CD8-positive, alpha-beta memory T cell (primary cell): ENCODE measurements around the gene NCF4. TPM values are rescaled to one million over a fixed set of nuclear protein-coding genes. Genes with fewer than 3 reads are reported as not detected.

Experiments
- CTCF ChIA-PET: fragments of 350-600 bp; sonication (Branson Sonifier 250); formaldehyde crosslinking; loops from one replicate; lab custom pipeline; 2021; ENCODE audit warnings: antibody characterized with exemption; lab: Charles Lee
- POLR2A ChIA-PET: fragments of 350-600 bp; sonication (Branson Sonifier 250); formaldehyde crosslinking; loops from one replicate; lab custom pipeline; 2021; ENCODE audit warnings: antibody characterized with exemption; lab: Charles Lee
- DNase-seq, 5 donors: peaks; one replicate each; pipeline versions ENCODE4 v3.0.0 to v3.0.0-alpha.2; 2020 to 2022; ENCODE audit warnings: mixed read lengths in 1 of 5
- H3K27ac ChIP-seq: one replicate; pipeline ENCODE4 v1.7.0; 2013; ENCODE audit warnings: low read depth, mild to moderate bottlenecking, low read length, moderate library complexity
- H3K27me3 ChIP-seq: 2 replicates; pipeline ENCODE4 v1.7.0; 2013; ENCODE audit warnings: low read length, mild to moderate bottlenecking; ENCODE audit not compliant: insufficient read depth, poor library complexity, severe bottlenecking
- H3K36me3 ChIP-seq: 2 replicates; pipeline ENCODE4 v1.7.0; 2013; ENCODE audit warnings: mild to moderate bottlenecking, low read length, moderate library complexity; ENCODE audit not compliant: insufficient read depth
- H3K4me1 ChIP-seq: 2 replicates; pipeline ENCODE4 v1.7.0; 2013; ENCODE audit warnings: mild to moderate bottlenecking, low read length, moderate library complexity; ENCODE audit not compliant: insufficient read depth
- H3K4me3 ChIP-seq: 2 replicates; pipeline ENCODE4 v1.7.0; 2013; ENCODE audit warnings: mild to moderate bottlenecking, low read length
- H3K9me3 ChIP-seq: 2 replicates; pipeline ENCODE4 v1.7.0; 2013; ENCODE audit warnings: mild to moderate bottlenecking, low read length
- H3K27ac Mint-ChIP-seq, 8 donors: one replicate each; pipeline ENCODE4 v1.8.0; 2020 to 2021; ENCODE audit warnings: mixed read lengths in 8 of 8, mild to moderate bottlenecking in 6 of 8, inconsistent platforms in 3 of 8, moderate library complexity in 3 of 8
- H3K27me3 Mint-ChIP-seq, 2 donors: one replicate each; pipeline ENCODE4 v1.8.0; 2020 to 2021; ENCODE audit warnings: mixed read lengths in 2 of 2, mild to moderate bottlenecking in 1 of 2, moderate library complexity in 1 of 2
- H3K36me3 Mint-ChIP-seq, 3 donors: one replicate each; pipeline ENCODE4 v1.8.0; 2020 to 2021; ENCODE audit warnings: mixed read lengths in 3 of 3, inconsistent platforms in 1 of 3, mild to moderate bottlenecking in 1 of 3
- H3K4me1 Mint-ChIP-seq, 3 donors: one replicate each; pipeline ENCODE4 v1.8.0; 2020 to 2021; ENCODE audit warnings: mixed read lengths in 3 of 3, inconsistent platforms in 1 of 3, mild to moderate bottlenecking in 1 of 3
- H3K4me3 Mint-ChIP-seq, 7 donors: one replicate each; pipeline ENCODE4 v1.8.0; 2020 to 2021; ENCODE audit warnings: mixed read lengths in 7 of 7, mild to moderate bottlenecking in 6 of 7, moderate library complexity in 4 of 7, inconsistent platforms in 2 of 7
- H3K9me3 Mint-ChIP-seq, 5 donors: one replicate each; pipeline ENCODE4 v1.8.0; 2020 to 2022; ENCODE audit warnings: mixed read lengths in 5 of 5, mild to moderate bottlenecking in 3 of 5, moderate library complexity in 2 of 5, inconsistent platforms in 1 of 5
- polyA plus RNA-seq: library from polyadenylated mRNA; unstranded; fragments of 300-500 nt; fragmentation: Illumina TruSeq; gene quantifications from one replicate; pipeline ENCODE4 v1.2.3, GENCODE V29; 2021
- total RNA-seq, 2 experiments: library from RNA; stranded (reverse); gene quantifications; one replicate each; pipeline ENCODE4 v1.2.3, GENCODE V29; 2021

The NCF4 gene
- total RNA-seq (1 to 10 TPM; 5.1 to 6.8 TPM), polyA plus RNA-seq (6.6 TPM)

DNA sequence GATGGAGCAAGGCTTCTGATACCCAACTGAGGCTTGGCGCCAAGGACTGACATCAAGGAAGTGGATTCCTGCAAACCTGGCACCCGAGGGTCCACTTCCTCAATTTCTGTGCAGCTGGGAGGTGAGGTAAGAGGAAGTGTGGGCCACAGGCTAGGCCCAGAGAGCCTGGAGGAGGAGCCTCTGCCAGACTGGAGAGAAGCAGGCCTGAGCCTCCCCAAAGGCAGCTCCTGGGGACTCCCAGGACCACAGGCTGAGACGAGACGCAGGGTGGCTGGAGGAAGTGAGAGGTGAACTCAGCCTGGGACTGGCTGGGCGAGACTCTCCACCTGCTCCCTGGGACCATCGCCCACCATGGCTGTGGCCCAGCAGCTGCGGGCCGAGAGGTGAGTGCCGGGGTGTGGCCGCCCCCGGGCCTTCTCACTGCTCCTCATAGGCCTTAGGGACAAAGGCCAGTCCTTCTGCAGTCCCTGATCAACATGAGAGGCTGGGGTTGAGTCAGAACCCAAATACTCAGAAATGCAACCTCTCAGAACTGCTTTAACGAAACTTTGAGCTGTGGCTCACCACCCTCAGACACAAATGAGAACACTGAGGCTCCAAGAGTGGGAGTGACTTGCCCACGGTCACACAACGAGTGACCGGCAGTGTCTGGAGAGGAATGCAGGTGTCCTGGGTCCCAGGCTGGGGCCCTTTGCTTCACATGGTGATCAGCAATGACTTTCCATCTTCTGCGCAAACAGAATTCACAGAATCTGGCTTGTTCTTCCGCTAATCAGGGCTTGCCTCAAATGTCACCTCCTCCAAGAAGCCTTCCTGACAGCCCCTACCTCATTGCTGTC lies at the start of gene NCF4:
Gene NCF4 (plus strand): TSS at position 186 of the 839 bp plus-strand sequence. CDS start 166 bp downstream, at position 352.
- Mint-ChIP-seq H3K4me3 (peak within 1 kb of the TSS; percentile 24 to 66 (median 61)), H3K4me1 (peaks cover 15 to 24% (median 24%) of the 10 kb centered on the region in 3 donors), H3K27me3 (peaks cover 1 to 5% of the 10 kb centered on the region in 2 donors), H3K36me3 (peaks cover 0 to 4% (median 2%) of the 10 kb centered on the region in 3 donors), H3K27ac (peak within 1 kb of the TSS; percentile 10 to 84 (median 54)), H3K9me3 (peaks cover 0 to 1% (median 0%) of the 10 kb centered on the region in 5 donors)
- Histone ChIP-seq H3K27me3 (no peaks in the 10 kb centered on the region), H3K4me1 (peaks cover 5% of the 10 kb centered on the region), H3K9me3 (no peaks in the 10 kb centered on the region), H3K36me3 (no peaks in the 10 kb centered on the region), H3K4me3 (peak within 1 kb of the TSS; percentile 15), H3K27ac (peak within 1 kb of the TSS; percentile 24)
- POLR2A ChIA-PET: no interaction called here
- CTCF ChIA-PET: interaction anchor here (1.2 to 1.4 kb wide), 2 partner anchors 79 to 116 kb away, joined by 4 to 5 read pairs; no protein-coding TSS in a partner anchor
- DNase-seq: peak in 1 of 5 donors; percentile 20

DNA sequence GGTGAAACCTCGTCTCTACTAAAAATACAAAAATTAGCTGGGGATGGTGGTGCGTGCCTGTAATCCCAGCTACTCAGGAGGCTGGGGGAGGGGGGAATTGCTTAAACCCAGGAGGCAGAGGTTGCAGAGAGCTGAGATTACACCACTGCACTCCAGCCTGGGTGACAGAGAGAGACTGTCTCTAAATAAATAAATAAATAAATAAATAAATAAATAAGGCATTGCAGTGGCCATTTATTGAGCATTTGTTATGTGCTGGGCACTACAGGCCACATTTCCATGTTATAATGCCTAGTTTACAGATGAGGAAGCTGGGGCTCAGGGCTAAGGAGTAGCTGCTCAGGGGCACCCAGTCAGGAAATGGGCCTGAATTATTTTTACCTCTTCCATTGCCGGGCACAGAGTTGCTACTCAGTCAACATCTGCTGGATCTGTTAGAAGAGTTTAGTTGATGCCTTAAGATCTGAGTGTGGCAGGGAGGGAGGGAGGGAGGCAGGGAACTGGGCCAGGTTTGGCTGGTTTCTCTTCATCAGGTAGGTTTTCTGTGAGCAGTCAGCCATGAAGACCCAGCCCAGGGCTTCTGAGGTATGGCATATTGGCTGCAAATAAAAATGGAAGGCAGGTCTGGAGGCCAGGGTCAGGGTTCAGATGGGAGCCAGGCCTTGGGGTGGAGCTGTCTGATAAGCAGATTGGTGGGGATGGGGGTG lies 49.6 kb upstream of the NCF4 start:
- DNase-seq: no peak
- ChIA-PET CTCF (interaction anchor here (1.0 kb wide), 1 partner anchor 42 kb away, joined by 3 read pairs; no protein-coding TSS in a partner anchor), POLR2A (no interaction called here)
- H3K27ac ChIP-seq: no peak overlapping the region
- H3K4me3 ChIP-seq: no peak overlapping the region
- no peak overlapping the region for H3K27ac Mint-ChIP-seq
- no peak overlapping the region for H3K4me3 Mint-ChIP-seq
- no peaks in the 10 kb centered on the region for H3K9me3 ChIP-seq
- peaks cover 18% of the 10 kb centered on the region for H3K4me1 ChIP-seq
- peaks cover 6 to 17% (median 15%) of the 10 kb centered on the region in 3 donors for H3K4me1 Mint-ChIP-seq
- peaks cover 7% of the 10 kb centered on the region for H3K27me3 ChIP-seq
- H3K36me3 Mint-ChIP-seq: no peaks in the 10 kb centered on the region
- peaks cover 19 to 49% of the 10 kb centered on the region in 2 donors for H3K27me3 Mint-ChIP-seq
- H3K9me3 Mint-ChIP-seq: no peaks in the 10 kb centered on the region
- no peaks in the 10 kb centered on the region for H3K36me3 ChIP-seq

DNA sequence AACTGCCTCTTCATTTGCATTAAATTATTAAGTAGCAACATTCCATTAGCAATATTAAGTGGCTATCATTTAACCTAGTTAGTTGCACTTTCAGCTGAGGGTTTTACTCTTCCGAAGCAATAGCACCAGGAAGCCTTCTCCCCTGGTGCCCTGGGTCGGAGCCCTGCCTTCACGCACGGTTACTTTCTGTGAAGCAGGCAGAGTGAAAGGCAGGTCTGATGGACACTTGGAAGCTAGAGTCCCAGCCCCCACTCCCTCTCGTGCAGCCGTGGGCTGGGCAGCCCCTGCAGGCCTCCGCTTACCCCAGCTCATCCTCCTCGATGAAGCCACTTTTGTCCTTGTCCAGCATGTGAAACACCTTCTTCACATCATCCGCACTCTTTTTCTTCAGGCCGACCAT lies 46.0 kb upstream of the NCF4 start:
- H3K27me3 Mint-ChIP-seq: peaks cover 38 to 73% of the 10 kb centered on the region in 2 donors
- POLR2A ChIA-PET: no interaction called here
- H3K9me3 Mint-ChIP-seq: no peaks in the 10 kb centered on the region

DNA sequence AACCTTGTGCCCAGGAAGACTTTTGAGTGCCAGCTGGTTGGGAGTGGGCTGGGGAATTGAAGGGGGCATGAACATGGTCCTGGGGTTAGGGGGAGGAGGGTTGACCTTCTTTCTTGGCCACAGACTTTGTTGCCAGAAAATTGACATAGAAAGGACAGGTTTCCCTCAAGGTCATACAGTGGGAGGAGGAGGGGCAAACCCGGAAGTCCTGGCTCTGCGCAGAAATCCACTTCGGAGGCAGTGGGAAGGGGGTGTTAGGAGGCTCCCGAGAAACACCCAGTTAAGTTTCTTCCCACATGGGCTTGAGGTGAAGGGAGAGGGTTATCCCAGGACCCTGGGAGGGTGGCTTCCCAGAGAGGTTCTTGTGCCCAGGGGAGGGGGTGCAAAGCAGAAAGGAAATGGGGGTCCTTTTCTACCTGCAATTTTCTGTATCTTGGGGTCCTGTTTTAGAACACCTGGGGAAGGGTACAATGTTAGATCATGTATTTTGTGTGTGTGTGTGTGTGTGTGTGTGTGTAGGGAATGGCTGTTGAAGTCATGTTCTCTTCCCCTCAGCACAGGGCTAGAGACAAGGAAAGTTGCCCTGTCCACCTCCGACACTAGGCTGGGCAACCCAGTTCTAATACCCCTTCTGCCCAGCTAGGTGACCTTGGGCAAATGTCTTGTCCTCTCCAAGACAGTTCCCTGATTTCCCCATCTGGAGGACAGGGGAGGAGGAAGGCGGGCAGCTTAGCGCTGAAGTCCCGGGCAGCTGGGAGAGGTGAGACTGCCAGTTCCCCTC lies 45.1 kb upstream of the NCF4 start:
- H3K4me1 Mint-ChIP-seq: peaks cover 0 to 11% (median 2%) of the 10 kb centered on the region in 3 donors
- no peaks in the 10 kb centered on the region for H3K36me3 ChIP-seq
- no peaks in the 10 kb centered on the region for H3K36me3 Mint-ChIP-seq
- POLR2A ChIA-PET: no interaction called here
- H3K27ac ChIP-seq: no peak overlapping the region
- H3K4me3 Mint-ChIP-seq: peak overlapping the region in 1 of 7 donors; percentile 28
- no peak overlapping the region for H3K4me3 ChIP-seq
- H3K27me3 Mint-ChIP-seq: peaks cover 38 to 79% of the 10 kb centered on the region in 2 donors
- CTCF ChIA-PET: no interaction called here
- peaks cover 5% of the 10 kb centered on the region for H3K4me1 ChIP-seq
- H3K9me3 Mint-ChIP-seq: no peaks in the 10 kb centered on the region
- H3K27me3 ChIP-seq: peaks cover 34% of the 10 kb centered on the region
- H3K9me3 ChIP-seq: no peaks in the 10 kb centered on the region
- DNase-seq: no peak
- no peak overlapping the region for H3K27ac Mint-ChIP-seq

More for the DNA sequence above, 46.0 kb upstream of the NCF4 start:
- H3K27ac Mint-ChIP-seq: no peak overlapping the region
- no peaks in the 10 kb centered on the region for H3K36me3 Mint-ChIP-seq
- Histone ChIP-seq H3K27me3 (peaks cover 31% of the 10 kb centered on the region), H3K4me3 (no peak overlapping the region), H3K9me3 (no peaks in the 10 kb centered on the region), H3K27ac (no peak overlapping the region), H3K36me3 (no peaks in the 10 kb centered on the region), H3K4me1 (peaks cover 5% of the 10 kb centered on the region)
- no peak for DNase-seq
- H3K4me3 Mint-ChIP-seq: no peak overlapping the region
- H3K4me1 Mint-ChIP-seq: peaks cover 0 to 11% (median 2%) of the 10 kb centered on the region in 3 donors
- CTCF ChIA-PET: no interaction called here

DNA sequence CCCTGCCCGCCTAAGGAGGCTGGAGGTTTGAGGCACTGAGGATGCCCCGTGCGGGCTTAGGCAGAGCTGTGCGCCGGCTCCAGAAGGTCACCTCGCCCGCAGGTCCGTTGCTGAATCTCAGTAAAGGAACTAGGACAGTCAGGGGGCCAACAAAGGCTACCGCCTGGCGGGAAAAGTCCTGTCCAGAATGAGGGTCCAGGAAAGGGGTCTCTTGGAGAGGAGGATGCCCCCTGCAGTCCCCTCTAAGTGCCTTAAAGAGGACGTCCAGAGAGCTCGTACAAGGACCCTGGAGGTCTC lies 44.5 kb upstream of the NCF4 start:
- H3K27ac Mint-ChIP-seq: no peak overlapping the region
- H3K27me3 ChIP-seq: peaks cover 34% of the 10 kb centered on the region
- peaks cover 38 to 83% of the 10 kb centered on the region in 2 donors for H3K27me3 Mint-ChIP-seq
- no peaks in the 10 kb centered on the region for H3K9me3 ChIP-seq
- peaks cover 0 to 11% (median 2%) of the 10 kb centered on the region in 3 donors for H3K4me1 Mint-ChIP-seq
- H3K4me1 ChIP-seq: peaks cover 5% of the 10 kb centered on the region
- no peaks in the 10 kb centered on the region for H3K36me3 Mint-ChIP-seq
- H3K4me3 ChIP-seq: no peak overlapping the region
- no peak for DNase-seq
- POLR2A ChIA-PET: no interaction called here
- H3K9me3 Mint-ChIP-seq: no peaks in the 10 kb centered on the region
- H3K36me3 ChIP-seq: no peaks in the 10 kb centered on the region
- no peak overlapping the region for H3K27ac ChIP-seq
- H3K4me3 Mint-ChIP-seq: no peak overlapping the region
- CTCF ChIA-PET: no interaction called here

DNA sequence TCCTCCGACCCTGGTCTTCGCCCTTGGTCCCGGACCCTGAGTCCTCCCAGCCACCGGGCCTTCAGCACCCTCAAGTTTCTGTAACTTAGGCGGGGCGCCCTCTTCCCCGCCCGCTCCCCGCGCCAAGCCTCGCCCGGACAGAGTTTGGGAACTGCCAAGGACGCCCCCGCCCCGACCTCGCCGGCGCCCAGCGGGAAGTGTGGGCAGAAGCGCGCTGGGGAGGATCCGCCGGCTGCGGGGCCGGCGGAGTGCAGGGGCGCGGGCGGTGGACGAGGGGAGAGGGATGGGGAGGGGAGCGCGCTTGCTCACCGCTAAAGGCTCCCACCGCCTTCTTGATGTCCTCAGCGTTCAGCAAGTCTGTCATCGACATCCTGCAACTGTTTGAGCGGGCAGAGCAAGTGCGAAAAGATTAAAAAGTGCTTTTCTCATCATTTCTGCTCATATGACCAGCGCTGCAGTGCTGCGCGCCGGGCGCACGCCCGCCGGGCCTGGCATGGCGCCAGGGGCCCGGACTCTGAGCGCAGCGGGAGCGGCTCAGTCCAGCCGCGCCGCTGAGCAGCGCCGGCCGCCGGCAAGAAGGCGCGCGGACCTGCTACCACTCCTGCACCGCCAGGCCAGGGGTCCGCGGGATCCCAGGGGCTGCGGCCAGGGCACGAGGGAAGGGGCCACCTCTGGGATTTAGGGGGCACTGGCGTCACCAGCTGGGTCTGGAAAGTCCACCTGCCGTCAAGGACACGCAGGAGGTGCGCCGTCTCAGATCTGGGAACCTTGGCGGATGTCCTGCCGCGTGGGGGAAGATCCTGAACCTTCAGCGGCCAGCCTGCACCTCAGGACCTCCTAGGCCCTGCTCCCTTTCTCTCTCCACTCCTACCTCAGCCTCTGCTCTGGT lies 43.9 kb upstream of the NCF4 start, which contains the start of gene PVALB:
Gene PVALB (minus strand): TSS at position 400 of the 889 bp plus-strand sequence. CDS start 30 bp downstream, at position 370.
- ChIA-PET CTCF (no interaction called here), POLR2A (no interaction called here)
- peaks cover 0 to 11% (median 2%) of the 10 kb centered on the region in 3 donors for H3K4me1 Mint-ChIP-seq
- Histone ChIP-seq H3K27me3 (peaks cover 34% of the 10 kb centered on the region), H3K36me3 (no peaks in the 10 kb centered on the region), H3K4me3 (no peak within 1 kb of the TSS), H3K4me1 (peaks cover 5% of the 10 kb centered on the region), H3K27ac (no peak within 1 kb of the TSS), H3K9me3 (no peaks in the 10 kb centered on the region)
- H3K9me3 Mint-ChIP-seq: no peaks in the 10 kb centered on the region
- peak within 1 kb of the TSS in 1 of 8 donors; percentile 50 for H3K27ac Mint-ChIP-seq
- DNase-seq: no peak
- peak within 1 kb of the TSS in 1 of 7 donors; percentile 38 for H3K4me3 Mint-ChIP-seq
- no peaks in the 10 kb centered on the region for H3K36me3 Mint-ChIP-seq
- peaks cover 38 to 86% of the 10 kb centered on the region in 2 donors for H3K27me3 Mint-ChIP-seq

DNA sequence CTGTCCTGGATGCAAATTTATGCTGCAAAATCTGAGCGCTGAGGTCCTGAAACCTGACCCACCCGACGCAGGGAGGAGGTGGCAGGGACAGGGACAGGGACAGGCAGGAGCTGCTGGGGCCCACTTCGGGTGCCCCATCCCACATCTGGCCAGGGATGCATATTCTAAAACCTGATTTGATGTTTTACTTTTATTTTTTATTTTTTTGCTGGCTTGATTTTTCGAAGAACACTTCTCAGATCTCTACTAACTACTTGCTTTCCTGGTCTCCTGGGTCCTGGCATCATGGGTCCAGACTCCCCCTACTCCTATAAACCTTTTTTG lies 43.3 kb upstream of the NCF4 start:
- peaks cover 35 to 80% of the 10 kb centered on the region in 2 donors for H3K27me3 Mint-ChIP-seq
- no peak for DNase-seq
- Histone ChIP-seq H3K27me3 (peaks cover 34% of the 10 kb centered on the region), H3K4me3 (no peak overlapping the region), H3K27ac (no peak overlapping the region), H3K4me1 (peaks cover 5% of the 10 kb centered on the region), H3K9me3 (no peaks in the 10 kb centered on the region), H3K36me3 (no peaks in the 10 kb centered on the region)
- H3K4me3 Mint-ChIP-seq: peak overlapping the region in 1 of 7 donors; percentile 38
- H3K9me3 Mint-ChIP-seq: no peaks in the 10 kb centered on the region
- peak overlapping the region in 1 of 8 donors; percentile 50 for H3K27ac Mint-ChIP-seq
- ChIA-PET CTCF (no interaction called here), POLR2A (no interaction called here)
- H3K36me3 Mint-ChIP-seq: no peaks in the 10 kb centered on the region
- H3K4me1 Mint-ChIP-seq: peaks cover 0 to 11% (median 2%) of the 10 kb centered on the region in 3 donors
